Renal pelvis (tissue), 4 donors: ENCODE data around the gene ICAM5. TPM values are rescaled to one million over a fixed set of nuclear protein-coding genes. Genes with fewer than 3 reads are reported as not detected.

Experiments used
- DNase-seq: peaks from one replicate; pipeline ENCODE4 v3.0.0-alpha.2; 2013
- polyA plus RNA-seq, 3 donors: library from polyadenylated mRNA; unstranded; fragments of 120-200 nt; gene quantifications; one replicate each; pipeline ENCODE4 v1.2.1, GENCODE V29; 2013; ENCODE audit not compliant: insufficient read length in 3 of 3

ICAM5 gene
- polyA plus RNA-seq, 3 donors = 0.10 to 0.17 TPM; not detected in 1

- no peak for DNase-seq
Measured at GRCh38 chr19:10339380-10339960, 49.7 kb downstream of the ICAM5 start, which contains the start of gene ICAM3. Gene ICAM3 (minus strand): TSS chr19:10339624. CDS start chr19:10339614, 10 bp downstream.

- DNase-seq = no peak
Measured at GRCh38 chr19:10339977-10340376, 50.2 kb downstream of the ICAM5 start.

- DNase-seq = no peak
Measured at GRCh38 chr19:10343495-10343894, 53.7 kb downstream of the ICAM5 start.

GRCh38 chr19:10344780-10345179 is 55.0 kb downstream of the ICAM5 start:
- no peak for DNase-seq

Other genes with a start within 250 kb of the ICAM5 start
- 10 to 100 TPM; 25.0 to 30.2 (median 27.7) TPM for gene SHFL, start 203.6 kb upstream of the ICAM5 start, polyA plus RNA-seq
- 1 to 10 TPM; 1.6 to 3.9 (median 3.5) TPM for gene ANGPTL6, start 187.3 kb upstream of the ICAM5 start, polyA plus RNA-seq
- gene PPAN, start 183.6 kb upstream of the ICAM5 start, polyA plus RNA-seq = 10 to 100 TPM; 35.7 to 45.6 (median 36.6) TPM
- gene P2RY11, start 178.3 kb upstream of the ICAM5 start, polyA plus RNA-seq = 10 to 100 TPM; 14.2 to 19.3 (median 18.4) TPM
- gene EIF3G, start 170.1 kb upstream of the ICAM5 start, polyA plus RNA-seq = 100 to 1,000 TPM; 197 to 223 (median 211) TPM
- gene DNMT1, start 95.0 kb upstream of the ICAM5 start, polyA plus RNA-seq = 100 to 1,000 TPM; 102 to 125 (median 107) TPM
- 10 to 100 TPM; 12.1 to 13.5 (median 12.3) TPM for gene S1PR2, start 58.6 kb upstream of the ICAM5 start, polyA plus RNA-seq
- gene MRPL4, start 37.7 kb upstream of the ICAM5 start, polyA plus RNA-seq = 10 to 100 TPM; 47.5 to 58.3 (median 58.1) TPM
- 1 to 10 TPM; 5.0 to 6.6 (median 5.6) TPM for gene ICAM1, start 18.8 kb upstream of the ICAM5 start, polyA plus RNA-seq
- gene ICAM4, start 3.0 kb upstream of the ICAM5 start, polyA plus RNA-seq = under 1 TPM; 0.49 to 0.62 (median 0.53) TPM
- gene ZGLP1, start 19.9 kb downstream of the ICAM5 start, polyA plus RNA-seq = 10 to 100 TPM in 1 of 3 donors, 1 to 10 TPM in 2; 5.8 to 10.2 (median 7.5) TPM
- gene FDX2, start 26.1 kb downstream of the ICAM5 start, polyA plus RNA-seq = 10 to 100 TPM; 18.9 to 25.4 (median 22.1) TPM
- gene RAVER1, start 43.6 kb downstream of the ICAM5 start, polyA plus RNA-seq = 10 to 100 TPM; 31.9 to 43.4 (median 37.1) TPM
- gene ICAM3, start 49.7 kb downstream of the ICAM5 start, polyA plus RNA-seq = 10 to 100 TPM in 1 of 3 donors, 1 to 10 TPM in 2; 8.6 to 10.0 (median 9.9) TPM
- gene TYK2, start 90.6 kb downstream of the ICAM5 start, polyA plus RNA-seq = 100 to 1,000 TPM; 115 to 155 (median 151) TPM
- gene CDC37, start 113.6 kb downstream of the ICAM5 start, polyA plus RNA-seq = 100 to 1,000 TPM; 166 to 183 (median 170) TPM
- gene PDE4A, start 130.6 kb downstream of the ICAM5 start, polyA plus RNA-seq = 1 to 10 TPM; 2.0 to 2.6 (median 2.1) TPM
- gene KEAP1, start 213.4 kb downstream of the ICAM5 start, polyA plus RNA-seq = 10 to 100 TPM; 73.5 to 81.5 (median 74.1) TPM
- 1 to 10 TPM; 1.2 to 1.4 (median 1.2) TPM for gene S1PR5, start 227.5 kb downstream of the ICAM5 start, polyA plus RNA-seq